ENCODE measurements around the gene DACT1.

DACT1 gene

DNA sequence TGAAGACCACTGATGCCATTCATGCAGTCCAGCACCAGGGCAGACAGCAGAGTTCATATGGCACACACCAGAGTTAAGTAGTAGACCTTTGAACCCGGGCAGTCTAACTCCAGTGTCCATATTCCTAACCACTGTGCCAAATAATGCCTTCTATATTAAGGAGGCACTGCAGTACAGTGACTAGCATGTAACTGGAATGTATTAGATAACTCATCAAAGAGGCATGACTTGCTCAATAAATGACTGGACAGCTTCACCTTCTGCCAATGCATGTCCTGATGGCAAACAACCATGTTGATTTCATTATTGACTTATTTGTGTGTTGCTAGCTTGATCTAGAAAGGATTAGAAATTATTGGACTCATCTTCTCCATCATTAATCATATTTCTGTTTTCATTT, 40.2 kb downstream of the DACT1 start:
- Histone ChIP-seq H3K9me3 (ENCODE audit: control insufficient read depth, insufficient read depth, low read length) (no peaks in the 10 kb centered on the region), H3K4me3 (ENCODE audit: low read length) (no peak overlapping the region), H3K4me1 (ENCODE audit: control insufficient read depth, insufficient read depth, low read length) (no peaks in the 10 kb centered on the region; the same call in 1 of the 2 replicates), H3K27me3 (ENCODE audit: control insufficient read depth, insufficient read depth, low read length) (no peaks in the 10 kb centered on the region), H3K36me3 (ENCODE audit: control insufficient read depth, insufficient read depth, low read length) (no peaks in the 10 kb centered on the region), H3K27ac (ENCODE audit: low read length) (no peak overlapping the region)
- no peak for DNase-seq (ENCODE audit: low read depth, low spot score)
- WGBS (ENCODE audit: insufficient coverage, insufficient read length), result no CpG with 5 or more reads among the region's 1 CpG

DNA sequence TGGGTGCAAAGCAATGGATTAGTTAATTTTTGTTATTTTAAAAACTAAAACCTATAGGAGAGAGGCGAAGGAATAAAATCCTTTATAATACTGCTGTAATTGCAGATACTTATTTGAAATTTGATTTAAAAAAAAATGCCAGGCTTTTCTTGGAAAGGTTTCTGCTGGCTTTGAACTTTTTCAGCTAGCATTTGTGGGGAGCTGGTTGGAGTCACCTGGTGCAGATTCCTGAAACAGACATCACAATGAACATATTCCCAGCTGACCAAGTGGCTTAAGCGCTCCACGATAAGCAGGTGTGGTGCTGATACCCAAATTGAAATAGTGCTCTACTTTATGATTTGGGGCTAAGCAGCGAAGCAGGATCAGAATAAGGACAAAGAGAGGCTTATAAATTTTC, 42.9 kb downstream of the DACT1 start:
- no peak overlapping the region for H3K4me3 ChIP-seq (ENCODE audit: low read length)
- no peaks in the 10 kb centered on the region; the same call in 1 of the 2 replicates for H3K4me1 ChIP-seq (ENCODE audit: control insufficient read depth, insufficient read depth, low read length)
- H3K9me3 ChIP-seq (ENCODE audit: control insufficient read depth, insufficient read depth, low read length), result no peaks in the 10 kb centered on the region
- no peak overlapping the region for H3K27ac ChIP-seq (ENCODE audit: low read length)
- no peak for DNase-seq (ENCODE audit: low read depth, low spot score)
- no peaks in the 10 kb centered on the region for H3K36me3 ChIP-seq (ENCODE audit: control insufficient read depth, insufficient read depth, low read length)
- no CpG with 5 or more reads among the region's 4 CpGs for WGBS (ENCODE audit: insufficient coverage, insufficient read length)
- H3K27me3 ChIP-seq (ENCODE audit: control insufficient read depth, insufficient read depth, low read length), result no peaks in the 10 kb centered on the region

DNA sequence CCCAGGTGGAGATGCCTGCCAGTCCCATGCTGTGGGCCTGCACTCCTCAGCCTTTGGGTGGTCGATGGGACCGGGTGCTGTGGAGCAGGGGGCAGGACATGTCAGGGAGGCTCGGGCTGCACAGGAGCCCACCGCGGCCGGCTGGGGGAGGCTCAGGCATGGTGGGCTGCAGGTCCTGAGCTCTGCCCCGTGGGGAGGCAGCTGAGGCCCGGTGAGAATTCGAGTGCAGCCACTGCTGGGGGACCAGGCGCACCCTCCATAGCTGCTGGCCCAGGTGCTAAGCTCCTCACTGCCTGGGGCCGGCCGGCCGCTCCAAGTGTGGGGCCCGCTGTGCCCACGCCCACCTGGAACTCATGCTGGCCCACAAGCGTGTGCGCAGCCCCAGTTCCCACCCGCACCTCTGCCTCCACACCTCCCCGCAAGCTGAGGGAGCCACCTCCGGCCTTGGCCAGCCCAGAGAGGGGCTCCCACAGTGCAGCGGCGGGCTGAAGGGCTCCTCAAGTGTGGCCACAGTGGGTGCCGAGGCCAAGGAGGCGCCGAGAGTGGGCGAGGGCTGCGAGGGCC, 49.6 kb downstream of the DACT1 start:
- Histone ChIP-seq H3K36me3 (ENCODE audit: control insufficient read depth, insufficient read depth, low read length) (no peaks in the 10 kb centered on the region; the same call in 1 of the 2 replicates), H3K4me1 (ENCODE audit: control insufficient read depth, insufficient read depth, low read length) (no peaks in the 10 kb centered on the region; the same call in 1 of the 2 replicates), H3K27ac (ENCODE audit: low read length) (no peak overlapping the region), H3K27me3 (ENCODE audit: control insufficient read depth, insufficient read depth, low read length) (no peaks in the 10 kb centered on the region), H3K4me3 (ENCODE audit: low read length) (no peak overlapping the region), H3K9me3 (ENCODE audit: control insufficient read depth, insufficient read depth, low read length) (0 out of 2 replicates have a peak, but pooled peaks cover 2% of the 10 kb centered on the region)
- WGBS (ENCODE audit: insufficient coverage, insufficient read length), result no CpG with 5 or more reads among the region's 27 CpGs
- no peak for DNase-seq (ENCODE audit: low read depth, low spot score)

DNA sequence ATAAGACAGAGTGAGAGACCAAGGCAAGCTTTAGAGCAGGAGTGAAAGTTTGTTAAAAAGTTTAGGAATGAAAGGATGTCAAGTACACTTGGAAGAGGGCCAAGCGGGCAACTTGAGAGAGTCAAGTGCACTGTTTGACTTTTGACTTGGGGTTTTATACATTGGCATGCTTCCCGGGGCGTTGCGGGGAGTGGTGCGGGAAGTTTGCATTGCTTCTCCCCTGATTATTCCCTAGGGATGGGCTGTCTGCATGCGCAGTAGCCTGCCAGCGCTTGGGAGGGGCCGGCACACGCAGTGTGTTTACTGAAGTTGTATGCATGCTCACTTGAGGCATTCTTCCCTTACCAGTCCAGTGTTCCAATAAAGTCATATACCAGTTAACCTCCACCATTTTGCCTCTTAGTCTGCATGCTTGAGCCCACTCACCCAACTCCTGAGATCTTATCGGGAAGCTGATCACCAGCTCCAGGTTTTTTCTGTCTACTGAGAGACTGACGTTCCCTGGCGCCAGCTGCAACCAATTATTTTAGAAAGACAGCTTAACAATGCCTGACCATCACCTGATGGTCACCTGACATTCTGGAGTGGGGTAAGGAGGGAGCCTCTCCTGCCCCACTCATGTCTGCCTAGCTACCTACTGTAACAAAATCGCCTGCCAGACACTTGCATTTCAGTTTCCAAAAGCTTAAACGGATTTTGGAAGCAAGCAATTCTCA, 53.2 kb downstream of the DACT1 start:
- H3K27me3 ChIP-seq (ENCODE audit: control insufficient read depth, insufficient read depth, low read length), result no peaks in the 10 kb centered on the region
- 0 out of 2 replicates have a peak, but pooled peaks cover 2% of the 10 kb centered on the region for H3K9me3 ChIP-seq (ENCODE audit: control insufficient read depth, insufficient read depth, low read length)
- no peaks in the 10 kb centered on the region for H3K4me1 ChIP-seq (ENCODE audit: control insufficient read depth, insufficient read depth, low read length)
- DNase-seq (ENCODE audit: low read depth, low spot score), result no peak
- H3K27ac ChIP-seq (ENCODE audit: low read length), result no peak overlapping the region
- H3K36me3 ChIP-seq (ENCODE audit: control insufficient read depth, insufficient read depth, low read length), result no peaks in the 10 kb centered on the region; the same call in 1 of the 2 replicates
- WGBS (ENCODE audit: insufficient coverage, insufficient read length), result no CpG with 5 or more reads among the region's 14 CpGs
- no peak overlapping the region for H3K4me3 ChIP-seq (ENCODE audit: low read length)

DNA sequence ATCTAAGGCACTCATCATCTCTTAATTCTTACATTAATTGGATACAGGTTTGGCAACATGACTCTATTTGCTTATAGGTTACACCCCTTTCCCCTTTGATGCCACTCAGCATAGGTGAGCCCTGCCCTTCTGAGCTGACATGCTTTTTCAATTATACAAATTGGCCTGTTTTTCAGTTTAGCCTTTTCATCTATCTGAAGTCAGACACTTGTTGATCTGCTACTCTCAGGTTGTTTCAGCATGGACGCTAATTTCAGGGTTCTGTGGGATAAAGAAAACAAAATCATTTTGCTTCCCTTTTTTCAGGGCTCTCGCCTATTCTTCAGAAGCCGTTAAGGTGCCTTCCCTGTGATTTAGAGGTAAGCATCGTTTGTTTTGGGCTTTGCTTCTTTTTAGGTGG, 55.3 kb downstream of the DACT1 start:
- DNase-seq (ENCODE audit: low read depth, low spot score), result no peak
- no CpG with 5 or more reads among the region's 4 CpGs for WGBS (ENCODE audit: insufficient coverage, insufficient read length)
- H3K4me3 ChIP-seq (ENCODE audit: low read length), result no peak overlapping the region

DNA sequence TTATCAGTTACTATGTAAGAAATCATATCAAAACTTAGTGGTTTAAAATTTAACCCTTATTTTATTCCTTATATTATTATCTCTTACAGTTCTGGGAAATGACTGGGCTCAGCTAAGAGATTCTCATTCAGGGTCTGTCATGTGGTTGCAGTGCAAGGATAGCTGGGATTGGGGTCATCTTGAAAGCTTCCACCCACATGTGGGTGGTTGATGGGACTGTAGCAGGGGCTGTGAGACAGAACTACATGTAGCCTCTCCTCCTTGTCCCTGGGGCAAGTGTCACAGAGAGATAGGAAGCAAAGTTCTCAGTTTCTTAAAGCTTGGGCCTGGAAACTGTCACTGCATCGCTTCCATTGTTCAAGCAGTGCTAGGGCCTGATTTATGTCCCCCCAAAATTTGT, 57.8 kb downstream of the DACT1 start:
- Histone ChIP-seq H3K36me3 (ENCODE audit: control insufficient read depth, insufficient read depth, low read length) (no peaks in the 10 kb centered on the region), H3K9me3 (ENCODE audit: control insufficient read depth, insufficient read depth, low read length) (no peaks in the 10 kb centered on the region), H3K4me3 (ENCODE audit: low read length) (no peak overlapping the region), H3K27me3 (ENCODE audit: control insufficient read depth, insufficient read depth, low read length) (no peaks in the 10 kb centered on the region), H3K27ac (ENCODE audit: low read length) (no peak overlapping the region), H3K4me1 (ENCODE audit: control insufficient read depth, insufficient read depth, low read length) (no peaks in the 10 kb centered on the region)
- no CpG with 5 or more reads among the region's 1 CpG for WGBS (ENCODE audit: insufficient coverage, insufficient read length)
- DNase-seq (ENCODE audit: low read depth, low spot score), result no peak

More for the DNA sequence above, 55.3 kb downstream of the DACT1 start:
- H3K9me3 ChIP-seq (ENCODE audit: control insufficient read depth, insufficient read depth, low read length), result no peaks in the 10 kb centered on the region
- no peaks in the 10 kb centered on the region for H3K36me3 ChIP-seq (ENCODE audit: control insufficient read depth, insufficient read depth, low read length)
- H3K27me3 ChIP-seq (ENCODE audit: control insufficient read depth, insufficient read depth, low read length), result no peaks in the 10 kb centered on the region
- H3K4me1 ChIP-seq (ENCODE audit: control insufficient read depth, insufficient read depth, low read length), result no peaks in the 10 kb centered on the region
- H3K27ac ChIP-seq (ENCODE audit: low read length), result no peak overlapping the region

DNA sequence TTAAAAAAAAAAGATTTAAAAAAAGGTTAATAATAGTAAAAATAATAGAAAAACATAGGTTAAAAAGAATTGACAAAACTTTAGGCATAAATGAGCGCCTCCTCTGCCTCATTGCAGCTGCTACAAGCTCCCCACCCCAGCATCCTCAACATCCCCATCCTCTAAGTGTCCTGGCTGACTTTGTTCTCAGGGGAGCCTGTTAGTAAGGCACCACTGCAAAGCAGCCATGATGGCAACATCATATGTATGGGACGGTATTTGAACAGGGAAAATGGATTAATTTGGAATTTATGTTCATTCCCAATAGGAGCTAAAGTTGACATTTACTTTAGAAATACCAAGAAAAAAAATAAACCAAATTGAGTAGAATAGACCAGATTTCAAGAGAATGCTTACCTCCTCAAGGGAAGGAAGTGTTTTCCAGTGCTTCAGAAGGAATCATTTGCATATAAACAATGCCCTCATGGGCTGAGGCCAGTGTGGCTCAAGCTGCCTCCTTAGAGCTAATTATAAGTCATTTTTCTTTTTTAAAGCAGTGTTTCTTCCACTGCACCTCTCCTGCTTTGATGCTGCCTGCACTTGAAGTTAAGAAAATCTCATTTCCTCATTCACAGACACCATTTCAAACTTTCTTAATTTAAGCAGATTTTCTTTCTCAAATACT, 59.6 kb downstream of the DACT1 start:
- no peaks in the 10 kb centered on the region for H3K4me1 ChIP-seq (ENCODE audit: control insufficient read depth, insufficient read depth, low read length)
- H3K27me3 ChIP-seq (ENCODE audit: control insufficient read depth, insufficient read depth, low read length), result no peaks in the 10 kb centered on the region
- WGBS (ENCODE audit: insufficient coverage, insufficient read length), result no CpG with 5 or more reads among the region's 2 CpGs

More for the DNA sequence above, 59.6 kb downstream of the DACT1 start:
- Histone ChIP-seq H3K36me3 (ENCODE audit: control insufficient read depth, insufficient read depth, low read length) (no peaks in the 10 kb centered on the region), H3K27ac (ENCODE audit: low read length) (no peak overlapping the region), H3K9me3 (ENCODE audit: control insufficient read depth, insufficient read depth, low read length) (no peaks in the 10 kb centered on the region), H3K4me3 (ENCODE audit: low read length) (no peak overlapping the region)
- no peak for DNase-seq (ENCODE audit: low read depth, low spot score)
